Neural progenitor cell (in vitro differentiated cells): ENCODE results near the gene RAPGEF4.

Source experiments
- CTCF ChIP-seq: fragments of 200-600 bp; sonication (generic); IDR thresholded peaks from 2 replicates; pipeline ENCODE4 v1.5.1; 2017; ENCODE audit warnings: antibody characterized with exemption, mild to moderate bottlenecking
- EZH2 ChIP-seq: fragments of 200-600 bp; sonication (generic); IDR thresholded peaks from 2 replicates; pipeline ENCODE4 v1.6.1; 2017; ENCODE audit warnings: antibody characterized with exemption, mild to moderate bottlenecking, moderate library complexity
- EZH2phosphoT487 ChIP-seq: fragments of 200-600 bp; sonication (generic); IDR thresholded peaks from 2 replicates; pipeline ENCODE4 v1.6.1; 2017; ENCODE audit warnings: antibody characterized with exemption

DNA sequence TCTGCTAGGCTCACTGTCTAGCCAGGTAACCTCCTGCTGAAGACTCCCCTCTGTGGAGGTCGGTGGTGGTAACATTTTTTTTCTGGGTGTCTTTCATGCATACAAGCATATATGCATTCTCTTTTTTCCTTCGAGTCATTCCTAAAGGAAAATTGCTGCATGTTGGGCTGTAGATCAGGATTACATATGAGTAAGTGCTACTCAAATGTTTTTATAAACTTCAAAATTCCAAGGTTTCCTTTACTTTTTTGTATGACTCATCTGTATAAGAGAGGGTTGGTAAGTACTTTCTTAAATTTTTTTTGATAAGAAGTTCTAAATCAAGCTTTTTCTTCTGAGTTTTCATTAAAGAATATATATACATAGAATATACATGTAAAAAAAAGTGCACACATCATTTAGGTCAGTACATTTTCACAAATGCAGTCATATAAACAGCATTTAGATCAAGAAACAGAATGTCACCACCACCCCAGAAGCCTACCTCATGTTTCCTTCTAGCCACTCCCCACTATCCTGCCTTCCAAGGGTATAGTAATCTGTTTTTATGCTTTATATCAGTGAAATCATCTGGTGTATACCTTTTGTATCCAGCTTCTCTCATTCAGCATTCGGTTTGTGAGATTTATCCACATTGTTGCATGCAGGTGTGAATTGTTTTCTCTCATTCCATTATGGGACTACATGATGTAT lies 212.0 kb downstream of the RAPGEF4 start:
- TF ChIP-seq CTCF (no peak), EZH2 (no peak), EZH2phosphoT487 (no peak)
